Thoracic aorta (tissue), 2 donors: Measurements from ENCODE around the gene ZNF296. TPM values are rescaled to one million over a fixed set of nuclear protein-coding genes. Genes with fewer than 3 reads are reported as not detected.
"Not testable (repeated sequence)": the region's sequence is repeated elsewhere in the genome, so short reads cannot be mapped to it uniquely, and the experiment has no call there.

Experiments
- ATAC-seq: fragments of 150-250 bp; one replicate; pipeline ENCODE4 v1.8.0; 2017; ENCODE audit warnings: low read depth; ENCODE audit not compliant: insufficient number of reproducible peaks, low FRiP score
- DNase-seq: peaks from one replicate; pipeline ENCODE4 v3.0.0-alpha.2; 2020; ENCODE audit warnings: low spot score
- H3K27ac ChIP-seq, 2 donors: fragments of 200-600 bp; sonication (generic); 1 replicate in 1 of 2; 2 replicates in 1 of 2; pipeline ENCODE4 v1.5.1; 2016; ENCODE audit warnings: mild to moderate bottlenecking in 2 of 2, moderate library complexity in 2 of 2
- H3K27me3 ChIP-seq: fragments of 200-600 bp; sonication (generic); replicated peaks from 2 replicates; pipeline ENCODE4 v1.6.0; 2016; ENCODE audit warnings: mild to moderate bottlenecking; ENCODE audit not compliant: insufficient read depth
- H3K36me3 ChIP-seq: fragments of 200-600 bp; sonication (generic); one replicate; pipeline ENCODE4 v1.5.1; 2016
- H3K4me1 ChIP-seq, 2 donors: fragments of 200-600 bp; sonication (generic); 1 replicate in 1 of 2; 2 replicates in 1 of 2; pipeline versions ENCODE4 v1.5.1 to v1.6.0; 2016; ENCODE audit warnings: low read depth in 2 of 2, mild to moderate bottlenecking in 1 of 2; ENCODE audit not compliant: control insufficient read depth in 1 of 2
- H3K4me3 ChIP-seq: fragments of 200-600 bp; sonication (generic); 2 replicates; pipeline ENCODE4 v1.5.1; 2016; ENCODE audit warnings: mild to moderate bottlenecking
- H3K9me3 ChIP-seq: fragments of 200-600 bp; sonication (generic); 2 replicates; pipeline ENCODE4 v1.5.1; 2016
- CTCF ChIP-seq: fragments of 200-600 bp; sonication (generic); IDR thresholded peaks from one replicate; pipeline ENCODE4 v1.5.1; 2019; ENCODE audit warnings: antibody characterized with exemption
- total RNA-seq, 2 donors: library from RNA; depleted of rRNA; stranded (reverse); fragments of >200 nt; gene quantifications; one replicate each; pipeline versions ENCODE4 v1.1.0 to v1.2.3, GENCODE V29; 2016

ZNF296 gene
- total RNA-seq, 2 donors from 2014 or later: 1.5 to 1.8 TPM

DNA sequence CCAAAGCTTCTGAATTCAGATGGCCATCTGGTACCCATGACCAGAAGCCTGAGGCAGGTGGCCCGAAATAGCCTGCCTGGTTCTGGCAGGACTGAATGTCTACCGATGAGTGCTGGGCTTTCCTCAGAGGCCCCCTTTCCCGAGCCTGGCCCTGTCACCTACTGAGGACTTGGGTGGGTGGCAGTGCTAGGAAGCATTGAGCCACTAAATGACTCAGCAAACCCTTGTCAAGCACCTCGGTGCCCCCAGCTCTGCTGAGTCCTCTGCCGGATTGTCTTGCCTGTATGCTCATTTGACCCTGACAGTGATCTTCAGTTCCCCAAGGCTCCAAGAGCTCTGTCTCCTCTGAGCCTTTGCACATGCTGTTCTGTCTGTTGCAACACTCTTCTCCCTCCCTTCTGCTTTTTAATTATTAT, 34.6 kb upstream of the ZNF296 start:
- Histone ChIP-seq H3K9me3 (no peaks in the 10 kb centered on the region), H3K27ac (no peak overlapping the region), H3K27me3 (no peaks in the 10 kb centered on the region), H3K4me1 (no peaks in the 10 kb centered on the region), H3K4me3 (no peak overlapping the region), H3K36me3 (no peaks in the 10 kb centered on the region)
- TF ChIP-seq CTCF: no peak
- no peak for ATAC-seq
- no peak for DNase-seq

DNA sequence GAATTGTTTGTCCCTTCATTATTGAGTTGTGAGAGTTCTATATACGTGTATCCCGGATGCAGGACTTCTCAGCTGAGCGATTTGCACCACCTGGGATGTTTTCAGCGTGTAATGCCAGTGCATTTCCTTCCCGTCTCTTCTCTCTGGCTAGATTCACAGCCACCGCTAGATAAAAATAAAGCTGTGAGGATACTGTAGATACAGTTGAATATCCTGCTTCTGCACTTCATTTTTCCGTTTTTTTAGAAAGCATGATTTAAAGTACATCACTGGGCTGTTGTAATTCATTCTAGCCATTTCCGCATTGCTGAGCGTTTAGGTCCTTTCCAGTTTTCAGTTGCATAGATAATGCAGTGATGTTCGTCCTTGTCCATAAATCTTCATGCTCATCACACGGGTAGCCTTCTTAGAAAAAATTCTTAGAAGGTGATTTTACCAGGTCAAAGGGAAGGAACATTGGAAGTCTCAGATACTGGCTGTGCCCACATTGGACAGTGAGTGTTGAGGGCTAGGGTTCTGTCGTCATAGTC, 31.4 kb upstream of the ZNF296 start:
- Histone ChIP-seq H3K4me3 (no peak overlapping the region), H3K27ac (no peak overlapping the region), H3K36me3 (no peaks in the 10 kb centered on the region), H3K27me3 (no peaks in the 10 kb centered on the region), H3K4me1 (no peaks in the 10 kb centered on the region), H3K9me3 (no peaks in the 10 kb centered on the region)
- no peak for DNase-seq
- ATAC-seq: no peak
- TF ChIP-seq CTCF: no peak

- not testable (repeated sequence) for H3K27ac ChIP-seq, ATAC-seq, H3K27me3 ChIP-seq, H3K4me3 ChIP-seq, H3K4me1 ChIP-seq, H3K9me3 ChIP-seq, H3K36me3 ChIP-seq, DNase-seq
Observed at GRCh38 chr19:45106363-45106762, 30.1 kb upstream of the ZNF296 start.

DNA sequence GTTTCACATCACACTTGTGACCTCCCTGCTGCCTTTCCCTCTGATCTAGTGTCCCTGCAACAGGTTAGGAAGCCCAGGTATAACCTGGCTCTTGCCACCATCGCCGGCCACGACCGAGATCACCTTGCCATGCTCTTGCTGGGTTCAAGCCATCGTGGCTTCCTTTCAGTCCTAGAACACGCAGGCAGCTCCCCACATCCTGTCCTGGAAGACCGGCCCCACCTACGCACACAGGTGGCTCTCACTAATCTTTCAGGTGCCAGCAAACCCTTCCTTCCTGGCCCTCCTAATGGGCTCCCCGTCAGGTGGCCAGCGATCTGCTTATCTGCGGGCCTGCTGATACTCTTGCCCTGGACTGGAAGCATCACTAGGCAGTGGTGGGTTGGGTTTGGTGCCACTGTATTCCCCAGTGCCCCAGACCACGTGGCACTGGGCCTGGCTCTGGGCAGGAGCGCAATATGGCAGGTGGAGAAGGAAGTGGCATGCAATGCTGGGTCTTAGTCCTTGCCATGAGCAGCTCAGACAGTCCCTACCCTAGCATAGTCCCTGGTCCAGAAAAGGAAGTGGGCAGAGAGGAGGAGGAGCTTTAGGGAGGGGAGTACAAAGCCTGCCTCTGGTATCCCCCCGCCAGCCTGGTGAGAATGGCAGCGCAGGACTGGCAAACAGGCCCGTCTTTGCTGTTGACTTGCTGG, 28.5 kb upstream of the ZNF296 start:
- ATAC-seq (no peak), DNase-seq (no peak)
- H3K4me1 ChIP-seq: no peaks in the 10 kb centered on the region
- H3K36me3 ChIP-seq: no peaks in the 10 kb centered on the region
- no peak overlapping the region for H3K4me3 ChIP-seq
- TF ChIP-seq CTCF: no peak
- H3K27ac ChIP-seq: no peak overlapping the region
- no peaks in the 10 kb centered on the region for H3K9me3 ChIP-seq
- no peaks in the 10 kb centered on the region for H3K27me3 ChIP-seq

DNA sequence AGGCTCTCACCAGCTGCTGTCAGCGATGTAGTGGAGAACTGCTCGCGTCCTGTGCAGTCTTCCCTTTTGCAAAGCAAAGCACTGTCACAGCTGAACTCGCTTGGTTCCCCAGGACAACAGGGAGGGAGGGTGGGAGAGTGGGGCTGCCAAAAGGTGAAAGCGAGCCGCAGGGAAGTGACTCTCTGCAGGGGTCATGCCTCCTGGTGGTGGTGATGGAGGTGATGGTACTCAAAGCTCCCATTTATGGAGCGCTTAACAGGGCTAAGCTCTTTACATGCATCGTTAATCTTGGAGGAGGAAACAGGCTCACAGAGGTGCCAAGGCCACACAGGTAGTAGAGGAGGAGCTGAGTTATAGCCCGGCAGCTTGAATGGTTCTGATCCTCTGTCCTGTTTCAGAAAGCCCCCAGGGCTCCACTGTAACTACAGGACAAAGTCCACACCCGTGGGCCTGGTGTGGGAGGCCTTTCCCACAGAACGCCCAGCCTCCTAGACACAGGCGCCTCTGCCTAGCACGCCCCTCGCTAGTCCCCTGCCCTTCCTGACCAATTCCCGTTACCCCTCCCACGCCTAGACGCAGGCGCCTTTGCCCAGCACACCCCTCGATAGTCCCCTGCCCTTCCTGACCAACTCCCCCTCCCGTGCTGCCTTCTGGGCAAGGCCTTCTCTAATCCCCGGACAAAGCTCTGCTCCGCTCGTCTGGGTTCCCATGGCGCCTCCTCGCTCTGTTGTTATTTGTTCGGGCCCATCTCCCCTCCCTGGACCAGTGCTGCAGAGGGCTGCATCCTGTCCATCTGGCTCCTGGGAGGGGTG, 27.4 kb upstream of the ZNF296 start:
- Histone ChIP-seq H3K27me3 (no peaks in the 10 kb centered on the region), H3K9me3 (no peaks in the 10 kb centered on the region), H3K36me3 (no peaks in the 10 kb centered on the region), H3K27ac (no peak overlapping the region), H3K4me3 (no peak overlapping the region), H3K4me1 (peaks cover under 1 to 3% of the 10 kb centered on the region in 2 donors)
- no peak for TF ChIP-seq CTCF
- ATAC-seq (no peak), DNase-seq (no peak)
